Measurements from ENCODE around the gene ACAN. TPM values are rescaled to one million over a fixed set of nuclear protein-coding genes. Genes with fewer than 3 reads are reported as not detected.

ACAN gene
- total RNA-seq, 1 donor from 2014 or later, result 2.0 TPM

- Mint-ChIP-seq H3K4me1 (ENCODE audit: low read depth) (peaks cover 23% of the 10 kb centered on the region), H3K4me3 (ENCODE audit: low read depth) (no peak overlapping the region)
Observed at GRCh38 chr15:88900982-88901418, 97.8 kb downstream of the ACAN start.

GRCh38 chr15:88901508-88902220 lies 98.4 kb downstream of the ACAN start:
- Mint-ChIP-seq H3K27me3 (no peaks in the 10 kb centered on the region), H3K36me3 (ENCODE audit: insufficient read depth) (peaks cover 18% of the 10 kb centered on the region), H3K27ac (peak overlapping the region; percentile 29), H3K4me1 (ENCODE audit: low read depth) (peaks cover 19% of the 10 kb centered on the region), H3K4me3 (ENCODE audit: low read depth) (no peak overlapping the region), H3K9me3 (ENCODE audit: low read depth) (no peaks in the 10 kb centered on the region)
- no peak for TF ChIP-seq CTCF (IDR thresholded peaks at IDR 0.05; ENCODE audit: unreplicated experiment)
- no peak for DNase-seq (ENCODE audit: low spot score, unreplicated experiment)

More at GRCh38 chr15:88900982-88901418, 97.8 kb downstream of the ACAN start:
- Mint-ChIP-seq H3K9me3 (ENCODE audit: low read depth) (no peaks in the 10 kb centered on the region), H3K27me3 (no peaks in the 10 kb centered on the region), H3K27ac (no peak overlapping the region), H3K36me3 (ENCODE audit: insufficient read depth) (peaks cover 18% of the 10 kb centered on the region)
- DNase-seq (ENCODE audit: low spot score, unreplicated experiment), result no peak
- no peak for TF ChIP-seq CTCF (IDR thresholded peaks at IDR 0.05; ENCODE audit: unreplicated experiment)

- peak overlapping the region; percentile 29 for H3K27ac Mint-ChIP-seq
- no peaks in the 10 kb centered on the region for H3K27me3 Mint-ChIP-seq
- no peak overlapping the region for H3K4me3 Mint-ChIP-seq (ENCODE audit: low read depth)
- H3K36me3 Mint-ChIP-seq (ENCODE audit: insufficient read depth), result peaks cover 21% of the 10 kb centered on the region
- no peak for DNase-seq (ENCODE audit: low spot score, unreplicated experiment)
- no peak for TF ChIP-seq CTCF (IDR thresholded peaks at IDR 0.05; ENCODE audit: unreplicated experiment)
- no peaks in the 10 kb centered on the region for H3K9me3 Mint-ChIP-seq (ENCODE audit: low read depth)
- peaks cover 15% of the 10 kb centered on the region for H3K4me1 Mint-ChIP-seq (ENCODE audit: low read depth)
Observed at GRCh38 chr15:88902221-88902835, 99.1 kb downstream of the ACAN start.

GRCh38 chr15:88902846-88903245 lies 99.6 kb downstream of the ACAN start:
- H3K9me3 Mint-ChIP-seq (ENCODE audit: low read depth), result no peaks in the 10 kb centered on the region
- DNase-seq (ENCODE audit: low spot score, unreplicated experiment), result no peak
- H3K27me3 Mint-ChIP-seq, result no peaks in the 10 kb centered on the region
- no peak for TF ChIP-seq CTCF (IDR thresholded peaks at IDR 0.05; ENCODE audit: unreplicated experiment)
- H3K4me3 Mint-ChIP-seq (ENCODE audit: low read depth), result no peak overlapping the region
- no peak overlapping the region for H3K27ac Mint-ChIP-seq
- H3K36me3 Mint-ChIP-seq (ENCODE audit: insufficient read depth), result peaks cover 21% of the 10 kb centered on the region
- H3K4me1 Mint-ChIP-seq (ENCODE audit: low read depth), result peaks cover 11% of the 10 kb centered on the region

- Mint-ChIP-seq H3K36me3 (ENCODE audit: insufficient read depth) (peaks cover 24% of the 10 kb centered on the region), H3K4me3 (ENCODE audit: low read depth) (no peak overlapping the region), H3K27me3 (no peaks in the 10 kb centered on the region), H3K4me1 (ENCODE audit: low read depth) (peaks cover 16% of the 10 kb centered on the region), H3K9me3 (ENCODE audit: low read depth) (no peaks in the 10 kb centered on the region), H3K27ac (no peak overlapping the region)
- no peak for DNase-seq (ENCODE audit: low spot score, unreplicated experiment)
- no peak for TF ChIP-seq CTCF (IDR thresholded peaks at IDR 0.05; ENCODE audit: unreplicated experiment)
Observed at GRCh38 chr15:88904257-88904623, 101.0 kb downstream of the ACAN start.

Data from progenitor cell of endocrine pancreas (in vitro differentiated cells).